GM23338 (cell line): ENCODE measurements around the gene APPL2. TPM values are rescaled to one million over a fixed set of nuclear protein-coding genes. Genes with fewer than 3 reads are reported as not detected.

ENCODE experiments used
- ATAC-seq: fragments of 200-7000 bp; cut with Tn5 transposase; 3 replicates; pipeline ENCODE4 v1.9.1; 2020
- DNase-seq: peaks from one replicate; pipeline ENCODE4 v3.0.0-alpha.2; 2015; ENCODE audit warnings: low spot score
- H2AFZ ChIP-seq: fragments of 200-600 bp; sonication (generic); 2 replicates; pipeline ENCODE4 v1.8.0; 2016; ENCODE audit warnings: antibody characterized with exemption, mild to moderate bottlenecking, moderate library complexity
- H3F3A ChIP-seq: fragments of 200-600 bp; sonication (generic); replicated peaks from 2 replicates; pipeline ENCODE4 v1.8.0; 2017; ENCODE audit warnings: antibody characterized with exemption, mixed run types, low read depth
- H3K27ac ChIP-seq: fragments of 200-600 bp; sonication (generic); 2 replicates; pipeline ENCODE4 v1.6.1; 2016; ENCODE audit warnings: low read depth
- H3K27me3 ChIP-seq: fragments of 200-600 bp; sonication (generic); 2 replicates; pipeline ENCODE4 v1.8.0; 2016; ENCODE audit warnings: mild to moderate bottlenecking, mixed run types, moderate library complexity; ENCODE audit not compliant: insufficient read depth
- H3K36me3 ChIP-seq: fragments of 200-600 bp; sonication (generic); 2 replicates; pipeline ENCODE4 v1.8.0; 2016; ENCODE audit warnings: mild to moderate bottlenecking; ENCODE audit not compliant: insufficient read depth
- H3K4me1 ChIP-seq: fragments of 200-600 bp; sonication (generic); 2 replicates; pipeline ENCODE4 v1.8.0; 2016; ENCODE audit warnings: mild to moderate bottlenecking, moderate library complexity; ENCODE audit not compliant: insufficient read depth
- H3K4me2 ChIP-seq: fragments of 200-600 bp; sonication (generic); 2 replicates; pipeline ENCODE4 v1.7.1; 2017; ENCODE audit warnings: mixed run types
- H3K4me3 ChIP-seq: fragments of 200-600 bp; sonication (generic); 2 replicates; pipeline ENCODE4 v1.6.1; 2016; ENCODE audit warnings: mixed run types
- H3K79me2 ChIP-seq: fragments of 200-600 bp; sonication (generic); replicated peaks from 2 replicates; pipeline ENCODE4 v1.8.0; 2017; ENCODE audit warnings: mild to moderate bottlenecking; ENCODE audit not compliant: insufficient read depth
- H3K9me2 ChIP-seq: fragments of 200-600 bp; sonication (generic); 2 replicates; pipeline ENCODE4 v1.8.0; 2017; ENCODE audit not compliant: insufficient read depth
- H4K20me1 ChIP-seq: fragments of 200-600 bp; sonication (generic); replicated peaks from 2 replicates; pipeline ENCODE4 v1.8.0; 2017; ENCODE audit warnings: mild to moderate bottlenecking; ENCODE audit not compliant: insufficient read depth
- H3K27ac Mint-ChIP-seq: 2 replicates; pipeline ENCODE4 v1.8.0; 2020; ENCODE audit warnings: inconsistent platforms, mild to moderate bottlenecking, moderate library complexity, mixed read lengths
- H3K27me3 Mint-ChIP-seq: 3 replicates; pipeline ENCODE4 v1.8.0; 2022; ENCODE audit warnings: low read depth, mild to moderate bottlenecking, moderate library complexity, mixed read lengths, inconsistent platforms; ENCODE audit not compliant: insufficient read depth, poor library complexity
- H3K36me3 Mint-ChIP-seq: 3 replicates; pipeline ENCODE4 v1.8.0; 2021; ENCODE audit warnings: low read depth, mild to moderate bottlenecking, inconsistent platforms, moderate library complexity, mixed read lengths
- H3K4me1 Mint-ChIP-seq: 3 replicates; pipeline ENCODE4 v1.8.0; 2020; ENCODE audit warnings: mild to moderate bottlenecking, inconsistent platforms, mixed read lengths
- H3K4me3 Mint-ChIP-seq: 3 replicates; pipeline ENCODE4 v1.8.0; 2021; ENCODE audit warnings: moderate library complexity, mild to moderate bottlenecking, inconsistent platforms, mixed read lengths
- H3K9me3 Mint-ChIP-seq: 3 replicates; pipeline ENCODE4 v1.8.0; 2020; ENCODE audit warnings: moderate library complexity, mild to moderate bottlenecking, inconsistent platforms, mixed read lengths
- CREB1 ChIP-seq: fragments of 250-450 bp; sonication (Bioruptor Pico); IDR thresholded peaks from 2 replicates; pipeline ENCODE4 v1.5.0; 2020; ENCODE audit warnings: low read depth, mild to moderate bottlenecking, moderate library complexity
- ETS1 ChIP-seq: IDR thresholded peaks from 2 replicates; pipeline ENCODE4 v1.6.1; 2016; ENCODE audit warnings: antibody characterized with exemption
- EZH2 ChIP-seq: fragments of 200-600 bp; sonication (generic); IDR thresholded peaks from one replicate; pipeline ENCODE4 v1.8.0; 2017; ENCODE audit warnings: antibody characterized with exemption, mild to moderate bottlenecking, low read depth; ENCODE audit not compliant: unreplicated experiment
- EZH2phosphoT487 ChIP-seq: fragments of 200-600 bp; sonication (generic); IDR thresholded peaks from one replicate; pipeline ENCODE4 v1.8.1; 2018; ENCODE audit warnings: antibody characterized with exemption; ENCODE audit not compliant: unreplicated experiment
- JUNB ChIP-seq: IDR thresholded peaks from one replicate; pipeline ENCODE4 v1.6.1; 2016; ENCODE audit warnings: antibody characterized with exemption; ENCODE audit not compliant: unreplicated experiment
- NANOG ChIP-seq: IDR thresholded peaks from 2 replicates; pipeline ENCODE4 v1.6.1; 2016; ENCODE audit warnings: antibody characterized with exemption, borderline replicate concordance
- POLR2AphosphoS5 ChIP-seq: IDR thresholded peaks from 2 replicates; pipeline ENCODE4 v1.6.1; 2016; ENCODE audit warnings: antibody characterized with exemption, low read depth
- STAT1 ChIP-seq: IDR thresholded peaks from one replicate; pipeline ENCODE4 v1.6.1; 2016; ENCODE audit warnings: antibody characterized with exemption; ENCODE audit not compliant: unreplicated experiment
- ZNF114 ChIP-seq: fragments of 250-450 bp; sonication (Bioruptor Pico); IDR thresholded peaks from 2 replicates; pipeline ENCODE4 v1.5.0; 2020; ENCODE audit warnings: mild to moderate bottlenecking, moderate library complexity
- ZNF331 ChIP-seq: fragments of 250-450 bp; sonication (Bioruptor Pico); IDR thresholded peaks from 2 replicates; pipeline ENCODE4 v1.5.0; 2020; ENCODE audit warnings: low read depth, mild to moderate bottlenecking, moderate library complexity
- polyA plus RNA-seq: library from polyadenylated mRNA; unstranded; fragments of >200 nt; fragmentation: Nextera tagmentation; extraction: Ambion mirVana; gene quantifications from 2 replicates; pipeline ENCODE4 v1.2.1, GENCODE V29; 2016
- total RNA-seq: library from RNA; depleted of rRNA; stranded (reverse); fragments of >200 nt; shearing (Covaris generic); gene quantifications from 2 replicates; pipeline ENCODE4 v1.2.3, GENCODE V29; 2014
- TF ChIP-seq, protein P1 (sequence below), 2 experiments: fragments of 200-600 bp in 1 of 2; sonication (generic) in 1 of 2; conservative IDR thresholded peaks; 2 replicates each; pipeline versions ENCODE4 v1.5.1 to v1.6.1; 2016 to 2017; ENCODE audit warnings: antibody characterized with exemption in 2 of 2, low read depth in 2 of 2, mild to moderate bottlenecking in 2 of 2, moderate library complexity in 1 of 2
- TF ChIP-seq, protein P2 (sequence below): IDR thresholded peaks from one replicate; pipeline ENCODE4 v1.6.1; 2018; ENCODE audit warnings: antibody characterized with exemption; ENCODE audit not compliant: unreplicated experiment

APPL2 gene
- total and polyA plus RNA-seq, 2 experiments from 2014 or later, result 9.3 to 17.4 TPM

DNA sequence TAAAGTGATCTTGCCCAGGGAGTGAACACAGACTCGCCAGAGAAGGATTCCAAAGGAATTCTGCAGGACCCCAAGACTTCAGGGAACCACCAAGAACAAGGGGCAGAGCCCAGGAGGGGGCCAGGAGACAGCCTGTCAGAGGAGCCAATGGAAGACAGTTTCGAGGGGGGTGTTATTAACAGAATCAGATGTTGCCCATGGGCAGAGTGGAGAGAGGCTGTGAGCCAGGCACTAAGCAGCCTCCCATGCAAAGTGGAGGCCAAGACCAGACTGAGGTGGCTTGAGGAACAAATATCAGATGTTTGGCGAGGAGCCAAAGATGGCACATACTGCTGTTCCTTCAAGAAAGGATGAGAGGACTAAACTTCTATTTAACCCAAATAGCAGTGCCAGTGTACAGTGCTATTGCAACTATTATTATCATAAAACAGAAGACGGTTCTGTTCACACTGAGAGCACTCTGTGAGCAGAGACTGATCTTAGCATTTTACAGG, 12.6 kb downstream of the APPL2 start:
- Histone ChIP-seq H2AFZ (no peak overlapping the region), H3K79me2 (no peaks in the 10 kb centered on the region), H4K20me1 (no peaks in the 10 kb centered on the region; the same call in 1 of the 2 replicates), H3K36me3 (no peaks in the 10 kb centered on the region; the same call in 1 of the 2 replicates), H3K4me3 (no peak overlapping the region), H3K4me1 (peaks cover 6% of the 10 kb centered on the region), H3F3A (no peaks in the 10 kb centered on the region), H3K9me2 (no peaks in the 10 kb centered on the region), H3K27me3 (no peaks in the 10 kb centered on the region), H3K27ac (no peak overlapping the region), H3K4me2 (no peak overlapping the region)
- TF ChIP-seq NANOG, result no peak
- TF ChIP-seq, protein P1, sequence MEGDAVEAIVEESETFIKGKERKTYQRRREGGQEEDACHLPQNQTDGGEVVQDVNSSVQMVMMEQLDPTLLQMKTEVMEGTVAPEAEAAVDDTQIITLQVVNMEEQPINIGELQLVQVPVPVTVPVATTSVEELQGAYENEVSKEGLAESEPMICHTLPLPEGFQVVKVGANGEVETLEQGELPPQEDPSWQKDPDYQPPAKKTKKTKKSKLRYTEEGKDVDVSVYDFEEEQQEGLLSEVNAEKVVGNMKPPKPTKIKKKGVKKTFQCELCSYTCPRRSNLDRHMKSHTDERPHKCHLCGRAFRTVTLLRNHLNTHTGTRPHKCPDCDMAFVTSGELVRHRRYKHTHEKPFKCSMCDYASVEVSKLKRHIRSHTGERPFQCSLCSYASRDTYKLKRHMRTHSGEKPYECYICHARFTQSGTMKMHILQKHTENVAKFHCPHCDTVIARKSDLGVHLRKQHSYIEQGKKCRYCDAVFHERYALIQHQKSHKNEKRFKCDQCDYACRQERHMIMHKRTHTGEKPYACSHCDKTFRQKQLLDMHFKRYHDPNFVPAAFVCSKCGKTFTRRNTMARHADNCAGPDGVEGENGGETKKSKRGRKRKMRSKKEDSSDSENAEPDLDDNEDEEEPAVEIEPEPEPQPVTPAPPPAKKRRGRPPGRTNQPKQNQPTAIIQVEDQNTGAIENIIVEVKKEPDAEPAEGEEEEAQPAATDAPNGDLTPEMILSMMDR (conservative IDR thresholded peaks at IDR 0.05; ENCODE audit: low read depth in 2 of 2), result no peak
- TF ChIP-seq, protein P2, sequence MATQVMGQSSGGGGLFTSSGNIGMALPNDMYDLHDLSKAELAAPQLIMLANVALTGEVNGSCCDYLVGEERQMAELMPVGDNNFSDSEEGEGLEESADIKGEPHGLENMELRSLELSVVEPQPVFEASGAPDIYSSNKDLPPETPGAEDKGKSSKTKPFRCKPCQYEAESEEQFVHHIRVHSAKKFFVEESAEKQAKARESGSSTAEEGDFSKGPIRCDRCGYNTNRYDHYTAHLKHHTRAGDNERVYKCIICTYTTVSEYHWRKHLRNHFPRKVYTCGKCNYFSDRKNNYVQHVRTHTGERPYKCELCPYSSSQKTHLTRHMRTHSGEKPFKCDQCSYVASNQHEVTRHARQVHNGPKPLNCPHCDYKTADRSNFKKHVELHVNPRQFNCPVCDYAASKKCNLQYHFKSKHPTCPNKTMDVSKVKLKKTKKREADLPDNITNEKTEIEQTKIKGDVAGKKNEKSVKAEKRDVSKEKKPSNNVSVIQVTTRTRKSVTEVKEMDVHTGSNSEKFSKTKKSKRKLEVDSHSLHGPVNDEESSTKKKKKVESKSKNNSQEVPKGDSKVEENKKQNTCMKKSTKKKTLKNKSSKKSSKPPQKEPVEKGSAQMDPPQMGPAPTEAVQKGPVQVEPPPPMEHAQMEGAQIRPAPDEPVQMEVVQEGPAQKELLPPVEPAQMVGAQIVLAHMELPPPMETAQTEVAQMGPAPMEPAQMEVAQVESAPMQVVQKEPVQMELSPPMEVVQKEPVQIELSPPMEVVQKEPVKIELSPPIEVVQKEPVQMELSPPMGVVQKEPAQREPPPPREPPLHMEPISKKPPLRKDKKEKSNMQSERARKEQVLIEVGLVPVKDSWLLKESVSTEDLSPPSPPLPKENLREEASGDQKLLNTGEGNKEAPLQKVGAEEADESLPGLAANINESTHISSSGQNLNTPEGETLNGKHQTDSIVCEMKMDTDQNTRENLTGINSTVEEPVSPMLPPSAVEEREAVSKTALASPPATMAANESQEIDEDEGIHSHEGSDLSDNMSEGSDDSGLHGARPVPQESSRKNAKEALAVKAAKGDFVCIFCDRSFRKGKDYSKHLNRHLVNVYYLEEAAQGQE, result no peak
- no peak for TF ChIP-seq POLR2AphosphoS5
- H3K4me3 Mint-ChIP-seq, result no peak overlapping the region
- ATAC-seq, result no peak
- peaks cover 6% of the 10 kb centered on the region for H3K36me3 Mint-ChIP-seq
- peaks cover 11% of the 10 kb centered on the region for H3K4me1 Mint-ChIP-seq
- no peak overlapping the region; the same call in 1 of the 2 replicates for H3K27ac Mint-ChIP-seq
- no peaks in the 10 kb centered on the region for H3K27me3 Mint-ChIP-seq
- no peak for DNase-seq
- no peaks in the 10 kb centered on the region for H3K9me3 Mint-ChIP-seq

DNA sequence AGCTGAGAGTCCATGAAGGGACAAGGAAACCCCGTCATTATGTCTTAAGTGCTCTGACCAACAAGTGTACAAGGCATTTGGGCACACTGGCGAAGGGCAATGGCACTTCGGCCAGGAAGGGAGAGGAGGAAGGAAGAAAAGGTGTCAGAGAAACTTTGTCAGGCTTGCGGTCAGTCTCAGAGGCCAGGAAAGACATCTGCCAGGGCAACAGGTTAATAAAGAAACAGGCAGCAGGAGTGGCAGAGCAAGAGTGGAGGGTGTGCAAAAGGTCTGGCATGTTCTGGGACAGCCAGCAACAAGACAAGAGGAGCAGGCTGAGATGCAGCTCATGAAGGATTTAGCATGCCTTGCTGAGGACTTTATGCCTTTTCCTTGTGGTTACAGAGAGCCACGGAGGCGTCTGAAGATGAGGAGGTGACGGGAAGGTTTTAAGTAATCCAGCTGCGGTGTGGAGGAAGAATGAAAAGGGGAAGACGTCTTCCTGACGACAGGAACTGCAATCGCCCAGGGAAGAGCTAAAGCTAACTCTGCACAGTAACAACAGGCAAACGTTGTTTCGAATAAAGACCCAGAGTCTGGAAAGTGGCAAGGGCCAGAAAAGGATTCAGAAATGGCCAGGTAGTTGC, 13.1 kb downstream of the APPL2 start:
- Histone ChIP-seq H3K4me3 (no peak overlapping the region), H4K20me1 (no peaks in the 10 kb centered on the region; the same call in 1 of the 2 replicates), H3K27ac (no peak overlapping the region), H3F3A (no peaks in the 10 kb centered on the region), H3K4me2 (no peak overlapping the region), H2AFZ (no peak overlapping the region), H3K79me2 (no peaks in the 10 kb centered on the region), H3K4me1 (peaks cover 6% of the 10 kb centered on the region), H3K9me2 (no peaks in the 10 kb centered on the region), H3K36me3 (no peaks in the 10 kb centered on the region; the same call in 1 of the 2 replicates), H3K27me3 (no peaks in the 10 kb centered on the region)
- H3K36me3 Mint-ChIP-seq, result peaks cover 5% of the 10 kb centered on the region; the same call in 2 of the 3 replicates
- no peak overlapping the region for H3K4me3 Mint-ChIP-seq
- no peak for ATAC-seq
- H3K4me1 Mint-ChIP-seq, result peaks cover 11% of the 10 kb centered on the region
- no peak for DNase-seq
- no peaks in the 10 kb centered on the region for H3K27me3 Mint-ChIP-seq
- H3K27ac Mint-ChIP-seq, result no peak overlapping the region; the same call in 1 of the 2 replicates
- no peaks in the 10 kb centered on the region for H3K9me3 Mint-ChIP-seq
- TF ChIP-seq NANOG, result no peak
- TF ChIP-seq JUNB, result no peak
- no peak for TF ChIP-seq EZH2
- no peak for TF ChIP-seq EZH2phosphoT487
- no peak for TF ChIP-seq ETS1
- TF ChIP-seq STAT1, result no peak
- no peak for TF ChIP-seq ZNF331 (CRISPR knock-in tag)
- TF ChIP-seq CREB1, result no peak
- TF ChIP-seq ZNF114 (CRISPR knock-in tag), result no peak
